Stimulated activated CD4-positive, alpha-beta T cell treated with anti-CD3 and anti-CD28 coated beads, Interleukin-4, amount 100 ng/mL, for 4 hours (primary cell): ENCODE measurements around the gene BABAM2.
A peak's percentile ranks its signal among the peaks of the same experiment; 100 is the strongest.
"Not testable (repeated sequence)": the region's sequence is repeated elsewhere in the genome, so short reads cannot be mapped to it uniquely, and the experiment has no call there.

ENCODE experiments used
- DNase-seq, 2 experiments: peaks; one replicate each; pipeline ENCODE4 v3.0.0-alpha.2; 2020

Gene BABAM2

DNA sequence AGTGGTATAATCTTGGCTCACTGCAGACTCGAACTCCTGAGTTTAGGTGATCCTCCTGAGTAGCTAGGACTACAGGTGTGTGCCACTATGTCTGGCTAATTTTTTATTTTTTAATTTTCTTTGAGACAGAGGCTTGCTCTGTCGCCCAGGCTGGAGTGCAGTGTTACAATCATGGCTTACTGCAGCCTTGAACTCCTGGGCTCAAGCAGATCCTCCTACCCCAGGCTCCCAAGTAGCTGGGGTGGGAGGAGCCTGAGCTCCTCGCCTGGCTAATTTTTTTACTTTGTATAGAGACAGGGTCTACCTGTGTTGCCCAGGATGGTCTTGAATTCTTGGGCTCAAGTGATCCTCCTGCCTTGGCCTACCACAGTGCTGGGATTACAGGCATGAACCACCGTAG lies 62.5 kb downstream of the BABAM2 start:
- no peak for DNase-seq

DNA sequence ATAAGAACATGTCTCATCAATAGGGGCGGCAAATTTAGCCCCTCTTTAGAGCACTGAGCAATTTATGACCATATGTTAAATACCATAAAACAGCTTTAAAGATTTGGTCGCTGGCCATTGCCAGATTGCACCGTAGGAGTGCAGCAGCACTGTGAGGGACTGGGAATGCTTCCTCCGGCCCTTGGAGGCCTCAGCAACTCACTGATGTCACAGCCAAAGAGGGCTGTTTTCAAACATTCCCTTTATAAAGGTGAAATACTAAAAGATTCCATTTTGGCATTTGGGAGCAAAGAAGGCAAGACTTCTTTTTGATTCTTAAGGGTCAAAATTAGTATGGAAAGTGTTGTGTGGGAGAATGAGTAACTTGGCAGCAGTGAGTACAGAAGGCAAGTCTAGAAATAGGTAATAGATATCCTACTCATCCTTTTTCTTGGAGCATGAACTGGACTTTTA lies 63.7 kb downstream of the BABAM2 start:
- DNase-seq: no peak

DNA sequence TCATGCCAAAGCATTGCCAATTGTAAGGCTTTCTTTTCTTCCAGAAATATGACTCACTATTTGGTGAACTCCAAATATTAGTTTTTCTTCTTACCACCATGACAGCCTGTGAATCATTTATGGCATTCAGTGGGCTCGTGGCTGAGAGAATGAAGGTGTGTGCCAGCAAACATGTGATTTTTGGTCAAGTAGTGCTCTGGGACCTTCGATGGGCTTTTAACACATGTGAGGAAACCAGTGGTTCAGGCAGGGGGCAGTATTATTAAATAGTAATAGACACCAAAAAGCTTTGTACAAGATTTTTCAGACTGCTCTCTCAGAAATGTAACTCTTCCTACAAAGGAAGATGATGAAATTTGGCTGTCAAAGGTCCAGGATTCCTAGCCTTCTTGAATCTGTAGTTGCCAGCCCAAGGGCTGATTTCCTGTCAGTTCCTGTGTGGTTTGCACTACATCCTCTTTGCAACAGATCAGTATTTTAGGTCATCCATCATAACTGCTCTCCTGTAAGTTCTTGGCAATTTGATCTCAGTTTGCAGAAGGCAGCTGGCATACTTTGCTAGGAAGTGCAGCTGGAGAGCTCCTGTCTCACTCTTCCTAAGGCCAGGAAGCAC lies 64.3 kb downstream of the BABAM2 start:
- DNase-seq: peak in 1 of 2 experiments; percentile 54

DNA sequence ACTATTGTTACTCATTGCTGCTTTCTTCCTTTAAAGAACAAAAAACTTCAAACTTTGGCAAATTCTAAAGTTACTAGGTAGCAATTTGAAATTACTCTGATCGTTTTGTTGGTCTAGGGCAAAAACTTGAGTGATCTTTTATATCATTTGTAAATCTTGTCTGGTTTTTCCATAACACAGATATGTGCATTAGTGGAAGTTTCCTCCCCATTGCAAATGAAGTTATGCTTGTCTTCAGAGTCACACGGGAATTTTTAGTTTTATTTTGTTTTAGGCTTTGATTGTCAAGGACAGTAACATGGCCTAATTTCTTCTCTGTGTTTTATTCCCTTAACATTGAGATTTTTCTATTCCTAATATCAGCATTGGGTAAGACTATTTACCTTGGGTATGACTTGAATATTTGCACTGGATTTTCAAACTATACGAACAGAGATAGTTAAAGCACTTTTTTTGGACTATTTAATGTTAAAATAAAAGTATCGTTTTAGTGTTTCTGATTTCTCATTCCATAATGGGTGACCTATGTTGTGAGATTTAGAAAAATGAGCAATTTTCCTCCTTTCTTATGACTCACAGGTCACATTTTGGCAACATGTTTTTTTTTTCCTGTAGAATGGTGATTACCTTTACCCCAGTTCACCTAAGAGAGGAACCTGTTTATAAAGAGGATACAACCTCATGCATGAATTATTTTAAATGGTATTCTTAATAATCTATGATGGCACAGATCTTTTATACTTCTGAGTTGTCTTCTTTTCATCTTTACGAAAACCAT lies 65.0 kb downstream of the BABAM2 start:
- DNase-seq: no peak

DNA sequence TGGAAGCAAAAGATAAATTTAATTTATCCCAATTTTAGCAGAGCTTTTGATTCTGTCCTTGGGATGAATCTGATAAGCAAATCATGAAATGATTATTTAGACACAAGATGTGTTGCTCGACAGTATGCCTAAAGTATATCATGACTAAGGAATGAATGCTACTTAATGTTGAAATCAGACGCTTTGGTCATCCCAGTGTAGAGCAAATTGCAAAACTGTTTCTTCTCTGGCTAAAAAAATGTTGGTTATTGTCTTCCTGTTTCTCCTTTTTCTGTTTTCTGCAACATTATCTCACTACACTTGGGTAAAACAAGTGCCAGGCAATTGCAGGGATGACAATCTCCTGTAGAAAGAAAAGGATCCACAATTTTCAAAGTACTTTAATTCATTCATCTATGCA lies 66.4 kb downstream of the BABAM2 start:
- DNase-seq: no peak

- no peak for DNase-seq
These were observed 68.3 kb downstream of the BABAM2 start for GRCh38 chr2:27958711-27959378.

DNA sequence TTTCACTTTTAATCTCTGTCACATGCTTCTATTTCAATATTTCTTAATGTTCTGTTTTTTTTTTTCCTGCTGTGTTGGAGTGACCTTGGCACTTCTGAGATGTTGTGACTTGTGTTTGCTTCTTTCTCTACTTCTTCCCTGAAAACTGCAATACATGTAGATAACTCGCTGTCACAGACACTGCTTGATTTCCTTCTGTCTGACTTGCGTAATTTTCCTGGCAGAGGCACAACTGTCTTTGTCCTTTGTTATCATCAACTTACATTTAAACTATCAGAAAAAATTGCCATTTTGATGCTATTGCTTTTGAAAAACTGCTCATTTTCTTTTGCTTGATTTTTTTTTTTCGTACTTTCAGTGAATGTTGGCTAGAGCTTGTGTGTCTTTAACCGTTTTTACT lies 69.0 kb downstream of the BABAM2 start:
- DNase-seq: no peak

DNA sequence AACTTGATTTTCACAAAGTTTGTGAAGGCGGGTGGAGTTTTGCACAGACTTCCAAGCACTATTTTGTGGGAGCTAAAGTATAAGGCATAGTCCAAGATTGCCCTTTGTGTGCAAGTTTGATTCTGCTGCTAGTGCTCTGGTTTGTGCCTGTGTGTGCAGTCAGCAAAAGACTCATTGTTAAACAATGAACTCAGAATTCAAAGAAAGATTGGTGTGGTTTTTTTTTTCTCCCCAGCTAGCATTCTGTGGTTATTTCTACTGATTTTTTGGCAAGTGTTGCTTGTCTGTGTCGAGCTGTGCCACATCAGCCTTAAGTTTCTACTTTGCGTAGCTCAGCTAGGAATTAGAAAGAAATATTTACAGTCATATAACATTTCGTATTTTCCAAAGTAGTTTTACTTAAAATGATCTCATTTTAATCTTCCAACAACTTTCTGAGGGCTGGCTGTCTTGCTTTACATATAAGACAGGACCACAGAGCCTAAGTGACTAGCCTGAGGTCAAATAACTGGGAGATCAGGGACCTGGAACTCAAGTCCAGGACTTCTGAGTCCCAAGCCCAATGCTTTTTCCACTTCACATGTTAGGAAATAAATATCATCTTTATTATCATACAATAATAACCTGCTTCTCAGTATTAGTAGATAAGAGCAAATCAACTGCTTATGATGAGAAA lies 69.8 kb downstream of the BABAM2 start:
- DNase-seq: no peak

- DNase-seq: no peak
These were observed 71.5 kb downstream of the BABAM2 start for GRCh38 chr2:27962006-27962405.

- no peak for DNase-seq
These were observed 72.9 kb downstream of the BABAM2 start for GRCh38 chr2:27963472-27963871.

- DNase-seq: no peak
These were observed 73.5 kb downstream of the BABAM2 start for GRCh38 chr2:27964067-27964466.

DNA sequence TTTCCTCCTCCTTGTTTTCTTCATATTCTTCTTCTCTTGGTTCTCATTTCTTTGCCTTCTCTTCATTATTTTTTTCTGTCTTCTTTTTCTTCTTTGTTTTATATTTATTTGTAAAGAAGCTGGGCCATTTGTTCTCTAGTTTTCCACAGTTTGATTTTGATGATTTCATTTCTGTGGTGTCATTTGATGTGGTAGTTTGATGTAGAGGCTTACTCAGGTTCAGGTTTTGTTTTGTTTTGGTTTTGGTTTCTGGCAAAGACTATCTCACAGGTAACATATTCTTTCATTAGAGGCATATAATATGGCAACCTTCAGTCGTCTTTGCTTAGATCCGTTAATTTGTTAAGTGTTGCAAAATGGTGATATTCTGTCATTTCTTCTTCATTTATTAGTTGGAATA lies 75.3 kb downstream of the BABAM2 start:
- DNase-seq: no peak

DNA sequence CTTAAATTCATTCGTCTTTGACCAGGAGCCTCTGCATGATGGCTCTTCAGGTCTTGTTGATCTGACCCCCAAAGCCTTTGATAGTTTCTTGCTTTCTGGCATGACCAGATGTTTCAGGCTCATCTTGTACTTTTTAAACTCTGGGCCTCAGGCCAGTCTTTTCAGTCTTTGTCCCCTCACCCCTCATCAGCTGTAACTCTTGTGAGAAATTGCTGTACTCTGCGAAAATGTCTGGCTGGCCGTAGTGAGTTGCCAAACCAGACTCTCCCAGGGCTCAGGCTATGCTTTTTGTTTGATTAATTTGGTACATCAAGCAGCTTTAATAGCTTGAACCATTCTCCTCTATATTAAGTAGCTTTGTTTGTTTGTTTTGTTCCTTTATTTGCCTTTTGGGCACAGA lies 75.9 kb downstream of the BABAM2 start:
- DNase-seq: no peak

- DNase-seq: no peak
These were observed 76.5 kb downstream of the BABAM2 start for GRCh38 chr2:27967076-27967475.

DNA sequence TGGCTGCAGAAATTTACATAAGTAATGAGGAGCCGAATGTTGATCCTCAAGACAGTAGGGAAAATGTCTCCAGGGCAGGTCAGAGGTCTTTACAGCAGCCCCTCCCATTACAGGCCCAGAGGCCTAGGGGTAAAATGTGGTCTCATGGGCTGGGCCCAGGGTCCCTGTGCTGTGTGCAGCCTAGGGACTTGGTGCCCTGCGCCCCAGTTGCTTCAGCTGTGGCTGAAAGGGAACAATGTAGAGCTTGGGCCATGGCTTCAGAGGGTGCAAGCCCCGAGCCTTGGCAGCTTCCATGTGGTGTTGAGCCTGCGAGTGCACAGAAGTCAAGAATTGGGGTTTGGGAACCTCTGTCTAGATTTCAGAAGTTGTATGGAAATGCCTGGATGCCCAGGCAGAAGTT lies 77.5 kb downstream of the BABAM2 start:
- DNase-seq: not testable (repeated sequence)

DNA sequence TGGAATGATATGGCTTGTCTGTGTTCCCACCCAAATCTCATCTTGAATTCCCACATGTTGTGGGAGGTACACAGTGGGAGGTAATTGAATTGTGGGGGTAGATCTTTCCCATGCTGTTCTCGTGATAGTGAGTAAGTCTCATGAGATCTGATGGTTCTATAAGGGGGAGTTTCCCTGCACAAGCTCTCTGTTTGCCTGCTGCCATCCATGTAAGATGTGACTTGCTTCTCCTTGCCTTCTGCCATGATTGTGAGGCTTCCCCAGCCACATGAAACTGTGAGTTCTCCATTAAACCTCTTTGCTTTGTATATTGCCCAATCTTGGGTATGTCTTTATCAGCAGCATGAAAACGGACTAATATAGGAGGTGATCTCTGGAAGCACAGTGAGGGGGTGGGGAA lies 78.4 kb downstream of the BABAM2 start:
- not testable (repeated sequence) for DNase-seq

- no peak for DNase-seq
These were observed 81.8 kb downstream of the BABAM2 start for GRCh38 chr2:27972311-27972710.

DNA sequence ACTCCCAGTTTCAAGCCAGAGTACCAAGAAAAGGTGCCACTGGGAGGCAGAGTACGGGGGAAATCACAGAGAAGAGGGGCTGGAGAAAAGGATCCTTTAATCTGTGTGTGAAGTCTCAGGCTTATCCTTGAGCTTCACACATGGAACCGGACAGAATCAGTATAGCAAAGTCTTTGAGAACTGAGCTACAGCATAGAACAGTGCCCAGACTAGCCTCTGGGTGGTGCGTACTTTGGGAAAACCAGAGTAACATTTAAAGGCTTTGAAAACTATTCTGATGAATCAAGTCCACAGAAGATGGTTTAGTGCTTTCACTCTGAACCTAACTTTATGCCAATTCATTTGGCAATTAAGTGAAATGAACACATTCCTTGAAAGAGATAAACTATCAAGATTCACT lies 83.1 kb downstream of the BABAM2 start:
- no peak for DNase-seq

DNA sequence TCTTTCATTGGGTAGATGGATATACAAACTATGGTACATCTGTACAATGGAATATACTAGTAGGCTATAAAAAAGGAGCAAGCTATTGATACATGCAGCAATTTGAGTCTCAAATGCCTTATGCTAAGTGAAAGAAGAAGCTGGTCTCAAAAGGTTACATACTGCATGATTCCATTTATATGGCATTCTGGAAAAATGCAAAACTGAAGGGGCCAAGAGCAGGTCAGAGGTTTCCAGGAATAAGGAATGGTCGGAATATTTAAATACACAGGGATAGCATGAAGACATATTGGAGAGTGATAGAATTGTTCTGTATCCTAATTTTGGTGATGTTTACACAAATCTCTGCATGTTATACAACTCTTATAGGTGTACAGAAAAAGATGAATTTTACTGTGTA lies 85.8 kb downstream of the BABAM2 start:
- DNase-seq: no peak

GRCh38 chr2:27977731-27978312 lies 87.3 kb downstream of the BABAM2 start:
- no peak for DNase-seq

GRCh38 chr2:27978761-27979160 lies 88.2 kb downstream of the BABAM2 start:
- DNase-seq: not testable (repeated sequence)

- DNase-seq: no peak
These were observed 89.7 kb downstream of the BABAM2 start for GRCh38 chr2:27980242-27980641.

- DNase-seq: no peak
These were observed 93.6 kb downstream of the BABAM2 start for GRCh38 chr2:27984153-27984552.
